ENCODE measurements around the gene PLXNA2. TPM values are rescaled to one million over a fixed set of nuclear protein-coding genes. Genes with fewer than 3 reads are reported as not detected.
A peak's percentile ranks its signal among the peaks of the same experiment; 100 is the strongest.

PLXNA2 gene
- total RNA-seq, 2 donors from 2014 or later, result 44.5 to 51.6 TPM

- Histone ChIP-seq H3K4me1 (peaks cover 4% of the 10 kb centered on the region), H3K9me3 (no peaks in the 10 kb centered on the region), H3K27ac (no peak overlapping the region), H3K4me3 (no peak overlapping the region), H3K36me3 (replicated peaks in 1 of 2; ENCODE audit: insufficient read depth in 1 of 2, low read depth in 2 of 2) (no peaks in the 10 kb centered on the region), H3K27me3 (no peaks in the 10 kb centered on the region)
- intact Hi-C loops (cut with DNase I), result no loop called here
- no peak for ATAC-seq
- DNase-seq, result no peak
- TF ChIP-seq CTCF (IDR thresholded peaks at IDR 0.05) (no peak), POLR2A (IDR thresholded peaks at IDR 0.05) (no peak)
- 84 to 85% methylated on average over 3 of the region's 3 CpGs for WGBS, 2 donors
Measured at GRCh38 chr1:207999274-207999915, 244.8 kb downstream of the PLXNA2 start.

GRCh38 chr1:207998691-207999090 is 245.5 kb downstream of the PLXNA2 start:
- Histone ChIP-seq H3K9me3 (no peaks in the 10 kb centered on the region), H3K27ac (no peak overlapping the region), H3K4me3 (no peak overlapping the region), H3K4me1 (peaks cover 4% of the 10 kb centered on the region), H3K27me3 (no peaks in the 10 kb centered on the region), H3K36me3 (replicated peaks in 1 of 2; ENCODE audit: insufficient read depth in 1 of 2, low read depth in 2 of 2) (no peaks in the 10 kb centered on the region)
- DNase-seq, result no peak
- 97 to 100% methylated on average over 2 of the region's 2 CpGs for WGBS, 2 donors
- TF ChIP-seq CTCF (IDR thresholded peaks at IDR 0.05) (no peak), POLR2A (IDR thresholded peaks at IDR 0.05) (no peak)
- no peak for ATAC-seq
- intact Hi-C loops (cut with DNase I), result no loop called here

- no peaks in the 10 kb centered on the region for H3K27me3 ChIP-seq
- H3K4me1 ChIP-seq, result peaks cover 4% of the 10 kb centered on the region
- peak; percentile 93 for ATAC-seq
- no peaks in the 10 kb centered on the region for H3K36me3 ChIP-seq (replicated peaks in 1 of 2; ENCODE audit: insufficient read depth in 1 of 2, low read depth in 2 of 2)
- no peaks in the 10 kb centered on the region for H3K9me3 ChIP-seq
- DNase-seq, result peak; percentile 83 to 90 (median 88)
- intact Hi-C loops (cut with DNase I), result no loop called here
- TF ChIP-seq CTCF (IDR thresholded peaks at IDR 0.05), result peak; percentile 55 to 85 (median 77)
- TF ChIP-seq POLR2A (IDR thresholded peaks at IDR 0.05), result no peak
- no peak overlapping the region for H3K4me3 ChIP-seq
- WGBS, 2 donors, result 30 to 33% methylated on average over 8 to 9 of the region's 9 CpGs
- H3K27ac ChIP-seq, result no peak overlapping the region
Measured at GRCh38 chr1:207997486-207998268, 246.5 kb downstream of the PLXNA2 start.

GRCh38 chr1:207996636-207997035 is 247.5 kb downstream of the PLXNA2 start:
- Histone ChIP-seq H3K27me3 (no peaks in the 10 kb centered on the region), H3K27ac (no peak overlapping the region), H3K4me1 (peaks cover 4% of the 10 kb centered on the region), H3K36me3 (replicated peaks in 1 of 2; ENCODE audit: insufficient read depth in 1 of 2, low read depth in 2 of 2) (no peaks in the 10 kb centered on the region), H3K9me3 (no peaks in the 10 kb centered on the region), H3K4me3 (no peak overlapping the region)
- ATAC-seq (no peak), DNase-seq (no peak)
- TF ChIP-seq POLR2A (IDR thresholded peaks at IDR 0.05), result no peak
- intact Hi-C loops (cut with DNase I), result no loop called here

- WGBS, 2 donors, result 74 to 82% methylated on average over 4 of the region's 4 CpGs
- TF ChIP-seq CTCF (IDR thresholded peaks at IDR 0.05) (no peak), POLR2A (IDR thresholded peaks at IDR 0.05) (no peak)
- no peaks in the 10 kb centered on the region for H3K36me3 ChIP-seq (replicated peaks in 1 of 2; ENCODE audit: insufficient read depth in 1 of 2, low read depth in 2 of 2)
- peaks cover 4% of the 10 kb centered on the region for H3K4me1 ChIP-seq
- H3K27me3 ChIP-seq, result no peaks in the 10 kb centered on the region
- ATAC-seq (no peak), DNase-seq (no peak)
- no peaks in the 10 kb centered on the region for H3K9me3 ChIP-seq
- no peak overlapping the region for H3K4me3 ChIP-seq
- no peak overlapping the region for H3K27ac ChIP-seq
- intact Hi-C loops (cut with DNase I), result no loop called here
Measured at GRCh38 chr1:207995576-207995975, 248.6 kb downstream of the PLXNA2 start.

All from body of pancreas (tissue), 4 donors.